LHCN-M2 (cell line): ENCODE results near the gene CDA. TPM values are rescaled to one million over a fixed set of nuclear protein-coding genes. Genes with fewer than 3 reads are reported as not detected.
A peak's percentile ranks its signal among the peaks of the same experiment; 100 is the strongest.
"Not testable (repeated sequence)": the region's sequence is repeated elsewhere in the genome, so short reads cannot be mapped to it uniquely, and the experiment has no call there.

ENCODE experiments used
- DNase-seq: peaks from one replicate; pipeline ENCODE4 v3.0.0-alpha.2; 2012; ENCODE audit warnings: low read depth
- total RNA-seq: library from RNA; depleted of rRNA; stranded (reverse); fragments of >200 nt; gene quantifications from 2 replicates; pipeline ENCODE4 v1.2.3, GENCODE V29; 2014

The CDA gene
- total RNA-seq, 1 experiment from 2014 or later: not detected

- no peak for DNase-seq
Observed at GRCh38 chr1:20586953-20587660, 1.8 kb upstream of the CDA start.

- peak; percentile 32 for DNase-seq
Observed at GRCh38 chr1:20587661-20588053, 1.2 kb upstream of the CDA start.

GRCh38 chr1:20589331-20590278 lies 708 bp downstream of the CDA start:
- DNase-seq: no peak

- DNase-seq: no peak
Observed at GRCh38 chr1:20590306-20590777, 1.4 kb downstream of the CDA start.

GRCh38 chr1:20593756-20594155 lies 4.9 kb downstream of the CDA start:
- no peak for DNase-seq

GRCh38 chr1:20594746-20595145 lies 5.8 kb downstream of the CDA start:
- DNase-seq: no peak

- no peak for DNase-seq
Observed at GRCh38 chr1:20596106-20596505, 7.2 kb downstream of the CDA start.

GRCh38 chr1:20597650-20598049 lies 8.8 kb downstream of the CDA start:
- DNase-seq: no peak

GRCh38 chr1:20600156-20600555 lies 11.3 kb downstream of the CDA start:
- no peak for DNase-seq

GRCh38 chr1:20601129-20601825 lies 12.4 kb downstream of the CDA start:
- peak; percentile 75 for DNase-seq

GRCh38 chr1:20602851-20603450 lies 14.1 kb downstream of the CDA start:
- peak; percentile 59 for DNase-seq

- DNase-seq: peak; percentile 91
Observed at GRCh38 chr1:20603504-20604464, 14.9 kb downstream of the CDA start.

- no peak for DNase-seq
Observed at GRCh38 chr1:20604678-20605077, 15.8 kb downstream of the CDA start.

- DNase-seq: not testable (repeated sequence)
Observed at GRCh38 chr1:20606801-20607570, 18.1 kb downstream of the CDA start.

- no peak for DNase-seq
Observed at GRCh38 chr1:20609541-20609940, 20.6 kb downstream of the CDA start.

- no peak for DNase-seq
Observed at GRCh38 chr1:20610970-20611369, 22.1 kb downstream of the CDA start.

- DNase-seq: no peak
Observed at GRCh38 chr1:20611652-20612051, 22.8 kb downstream of the CDA start.

GRCh38 chr1:20612221-20612746 lies 23.4 kb downstream of the CDA start:
- no peak for DNase-seq

GRCh38 chr1:20614131-20614579 lies 25.3 kb downstream of the CDA start:
- no peak for DNase-seq
